GM21723 (cell line): ENCODE data around the gene VPS50.

Experiments used
- ATAC-seq: cut with Tn5 transposase; IDR thresholded peaks from one replicate; pipeline ENCODE4 v1.9.1; 2021; ENCODE audit warnings: mild to moderate bottlenecking, moderate library complexity; ENCODE audit not compliant: unreplicated experiment

VPS50 gene

GRCh38 chr7:93402944-93403343 lies 170.8 kb downstream of the VPS50 start:
- ATAC-seq, result no peak

- ATAC-seq, result no peak
Measured at GRCh38 chr7:93407239-93407638, 175.1 kb downstream of the VPS50 start.

GRCh38 chr7:93409324-93409723 lies 177.2 kb downstream of the VPS50 start:
- no peak for ATAC-seq
